Epithelial cell of esophagus (primary cell): ENCODE measurements around the gene APBA2.
A peak's percentile ranks its signal among the peaks of the same experiment; 100 is the strongest.
"Not testable (repeated sequence)": the region's sequence is repeated elsewhere in the genome, so short reads cannot be mapped to it uniquely, and the experiment has no call there.

Experiments used
- DNase-seq: peaks from one replicate; pipeline ENCODE4 v3.0.0; 2010; ENCODE audit warnings: low read depth
- H3K4me3 ChIP-seq: 2 replicates; pipeline ENCODE4 v1.5.1; 2011; ENCODE audit warnings: mild to moderate bottlenecking, low read length, control low read depth
- TF ChIP-seq, protein P1 (sequence below): IDR thresholded peaks from 2 replicates; pipeline ENCODE4 v1.5.1; 2011; ENCODE audit warnings: low read depth, mild to moderate bottlenecking, low read length, control low read depth, inconsistent platforms; ENCODE audit not compliant: insufficient read depth; ENCODE audit errors: missing control alignments

The APBA2 gene

DNA sequence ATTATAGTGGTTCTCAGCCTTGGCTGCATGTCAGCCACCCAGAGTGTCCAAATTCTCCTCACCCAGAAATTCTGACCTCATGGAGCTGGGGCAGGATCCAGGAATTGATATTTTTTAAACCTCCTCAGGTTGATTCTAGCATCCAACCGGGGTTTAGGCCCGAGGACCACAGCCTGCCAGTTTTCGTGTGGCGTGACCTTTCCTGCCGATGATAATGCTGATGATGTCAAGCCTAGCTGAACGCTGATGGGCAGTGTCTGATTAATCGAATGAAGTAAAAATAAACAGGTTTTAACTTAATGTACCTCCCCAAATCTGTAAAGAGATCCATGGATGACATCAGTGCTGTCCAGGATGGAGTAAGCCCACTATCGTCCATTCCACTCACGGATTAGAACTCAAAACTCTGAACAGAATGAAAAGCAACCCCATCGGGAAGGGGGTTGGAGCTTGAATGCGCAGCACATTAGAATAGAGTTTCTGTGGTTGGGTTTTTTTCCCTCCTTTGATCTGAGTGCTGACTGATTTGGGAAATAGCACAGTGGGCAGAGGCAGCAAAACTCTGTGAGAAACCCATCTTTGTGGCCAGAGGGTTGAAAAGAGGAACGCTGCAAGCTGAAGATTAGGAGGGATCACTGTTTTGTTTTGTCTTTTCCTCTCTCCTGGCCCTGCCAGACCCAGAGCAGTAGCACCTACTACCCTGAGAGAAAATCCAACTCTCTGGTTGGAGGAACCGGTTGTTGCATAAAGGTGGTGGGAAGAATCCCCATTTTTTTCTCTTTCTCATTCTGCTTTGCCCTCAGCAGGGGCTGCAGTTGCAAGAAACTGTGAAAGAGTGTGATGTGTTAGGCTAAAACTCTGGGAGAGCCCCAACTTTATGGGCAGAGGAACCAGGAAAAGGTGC lies 153.9 kb downstream of the APBA2 start:
- DNase-seq, result no peak
- TF ChIP-seq, protein P1, sequence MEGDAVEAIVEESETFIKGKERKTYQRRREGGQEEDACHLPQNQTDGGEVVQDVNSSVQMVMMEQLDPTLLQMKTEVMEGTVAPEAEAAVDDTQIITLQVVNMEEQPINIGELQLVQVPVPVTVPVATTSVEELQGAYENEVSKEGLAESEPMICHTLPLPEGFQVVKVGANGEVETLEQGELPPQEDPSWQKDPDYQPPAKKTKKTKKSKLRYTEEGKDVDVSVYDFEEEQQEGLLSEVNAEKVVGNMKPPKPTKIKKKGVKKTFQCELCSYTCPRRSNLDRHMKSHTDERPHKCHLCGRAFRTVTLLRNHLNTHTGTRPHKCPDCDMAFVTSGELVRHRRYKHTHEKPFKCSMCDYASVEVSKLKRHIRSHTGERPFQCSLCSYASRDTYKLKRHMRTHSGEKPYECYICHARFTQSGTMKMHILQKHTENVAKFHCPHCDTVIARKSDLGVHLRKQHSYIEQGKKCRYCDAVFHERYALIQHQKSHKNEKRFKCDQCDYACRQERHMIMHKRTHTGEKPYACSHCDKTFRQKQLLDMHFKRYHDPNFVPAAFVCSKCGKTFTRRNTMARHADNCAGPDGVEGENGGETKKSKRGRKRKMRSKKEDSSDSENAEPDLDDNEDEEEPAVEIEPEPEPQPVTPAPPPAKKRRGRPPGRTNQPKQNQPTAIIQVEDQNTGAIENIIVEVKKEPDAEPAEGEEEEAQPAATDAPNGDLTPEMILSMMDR, result no peak
- no peak overlapping the region for H3K4me3 ChIP-seq

DNA sequence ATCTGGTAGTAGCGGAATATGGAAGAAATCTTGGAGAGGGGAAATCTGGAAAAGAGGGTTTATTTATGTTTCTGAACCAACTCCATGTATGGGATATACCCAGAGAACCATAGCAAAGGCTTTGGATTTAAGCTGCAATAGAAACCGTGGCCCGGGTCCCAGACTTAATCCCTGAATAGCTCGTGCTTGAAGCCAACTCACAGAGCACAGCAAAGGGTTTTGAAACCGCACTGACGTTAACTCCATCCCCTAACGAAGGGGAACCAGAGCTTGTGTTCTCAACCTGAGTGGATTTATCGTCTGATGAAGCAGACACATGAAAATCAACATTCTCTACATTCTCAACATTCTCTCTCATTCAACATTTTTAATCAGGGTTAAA lies 154.6 kb downstream of the APBA2 start:
- TF ChIP-seq, protein P1, result no peak
- DNase-seq, result no peak
- H3K4me3 ChIP-seq, result no peak overlapping the region

- TF ChIP-seq, protein P1, result no peak
- DNase-seq, result no peak
- H3K4me3 ChIP-seq, result no peak overlapping the region
Observed at GRCh38 chr15:29043736-29044502, 158.1 kb downstream of the APBA2 start.

DNA sequence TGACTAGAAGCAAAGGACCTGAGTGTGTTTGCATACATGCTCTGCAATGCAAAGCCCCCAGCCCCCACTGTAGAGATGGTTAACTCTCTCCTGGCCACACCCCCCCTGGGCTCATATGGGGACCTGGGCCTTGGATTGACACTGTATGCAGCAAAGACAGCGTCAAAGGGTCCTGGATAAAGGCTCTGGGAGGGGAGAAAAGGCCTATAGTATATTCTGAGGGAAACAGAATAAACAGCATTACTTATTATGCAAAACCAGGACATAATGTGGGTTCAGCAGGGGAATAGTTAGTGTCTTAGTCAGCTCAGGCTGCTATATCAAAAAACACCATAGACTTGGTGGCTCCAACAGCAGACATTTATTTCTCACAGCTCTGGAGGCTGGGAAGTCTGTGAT lies 158.7 kb downstream of the APBA2 start:
- TF ChIP-seq, protein P1, result no peak
- no peak for DNase-seq
- no peak overlapping the region for H3K4me3 ChIP-seq

- not testable (repeated sequence) for DNase-seq, H3K4me3 ChIP-seq
Observed at GRCh38 chr15:29045161-29045560, 159.4 kb downstream of the APBA2 start.

DNA sequence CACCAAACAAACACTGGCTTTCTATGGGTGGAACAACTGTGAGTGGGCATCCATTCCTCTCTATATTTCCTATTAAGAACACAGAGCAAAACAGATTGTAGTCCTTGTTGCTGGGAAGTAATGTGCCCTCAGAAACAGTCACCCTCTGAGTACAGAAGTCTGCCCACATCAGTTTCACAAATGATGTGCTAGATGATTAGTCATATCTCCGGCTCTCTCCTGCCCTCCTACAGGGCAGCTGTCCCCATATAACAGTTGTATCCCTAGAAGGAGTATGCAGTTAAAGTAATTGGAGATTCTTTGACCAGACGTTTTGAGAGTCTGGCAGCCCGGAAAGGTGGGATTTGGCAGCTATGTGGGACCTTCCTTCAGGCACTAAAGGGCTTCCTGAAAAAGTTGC lies 159.9 kb downstream of the APBA2 start:
- peak; percentile 34 for DNase-seq
- H3K4me3 ChIP-seq, result no peak overlapping the region
- TF ChIP-seq, protein P1, result no peak

GRCh38 chr15:29046281-29046810 lies 160.6 kb downstream of the APBA2 start:
- TF ChIP-seq, protein P1, result no peak
- no peak for DNase-seq
- no peak overlapping the region for H3K4me3 ChIP-seq
